PC-3 (cell line): Measurements from ENCODE around the gene USP21.

Experiments
- EZH2 ChIP-seq: fragments of 300-600 bp; sonication (generic); IDR thresholded peaks from one replicate; pipeline ENCODE4 v1.6.1; 2017; ENCODE audit warnings: antibody characterized with exemption, mild to moderate bottlenecking, low read length; ENCODE audit not compliant: unreplicated experiment
- TF ChIP-seq, protein P1 (sequence below): fragments of 300-600 bp; sonication (generic); conservative IDR thresholded peaks from 2 replicates; pipeline ENCODE4 v1.5.1; 2017; ENCODE audit warnings: antibody characterized with exemption, low read depth, mild to moderate bottlenecking, low read length

DNA sequence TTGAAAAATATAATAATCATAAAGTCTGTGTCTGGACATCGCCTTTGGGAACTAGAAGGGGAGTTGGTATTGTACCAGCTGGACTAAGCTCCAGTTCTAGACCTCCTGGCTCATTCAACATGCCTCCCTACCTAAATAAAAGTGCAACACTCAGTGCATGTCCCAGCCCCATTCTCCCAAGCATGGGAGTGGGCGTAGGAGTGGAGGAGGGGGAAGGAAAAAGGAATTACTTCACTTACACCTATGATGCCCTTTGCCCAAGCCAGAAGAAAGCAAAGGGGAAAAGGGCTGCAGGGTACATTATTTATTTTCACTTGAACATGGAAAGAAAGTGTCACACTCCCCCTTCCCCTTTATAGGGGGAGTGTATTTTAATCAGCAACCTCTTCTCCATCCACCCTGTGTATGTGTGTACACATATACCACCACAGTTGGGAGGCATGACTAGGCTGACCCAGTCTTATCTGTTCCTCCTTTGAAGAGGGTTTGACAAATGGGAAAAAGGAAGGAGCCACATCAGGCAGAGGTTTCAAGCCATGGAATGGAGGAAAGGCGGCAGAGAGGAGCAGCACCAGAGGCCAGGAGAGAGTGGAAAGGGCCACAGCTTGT is 38.2 kb upstream of the USP21 start:
- TF ChIP-seq, protein P1, sequence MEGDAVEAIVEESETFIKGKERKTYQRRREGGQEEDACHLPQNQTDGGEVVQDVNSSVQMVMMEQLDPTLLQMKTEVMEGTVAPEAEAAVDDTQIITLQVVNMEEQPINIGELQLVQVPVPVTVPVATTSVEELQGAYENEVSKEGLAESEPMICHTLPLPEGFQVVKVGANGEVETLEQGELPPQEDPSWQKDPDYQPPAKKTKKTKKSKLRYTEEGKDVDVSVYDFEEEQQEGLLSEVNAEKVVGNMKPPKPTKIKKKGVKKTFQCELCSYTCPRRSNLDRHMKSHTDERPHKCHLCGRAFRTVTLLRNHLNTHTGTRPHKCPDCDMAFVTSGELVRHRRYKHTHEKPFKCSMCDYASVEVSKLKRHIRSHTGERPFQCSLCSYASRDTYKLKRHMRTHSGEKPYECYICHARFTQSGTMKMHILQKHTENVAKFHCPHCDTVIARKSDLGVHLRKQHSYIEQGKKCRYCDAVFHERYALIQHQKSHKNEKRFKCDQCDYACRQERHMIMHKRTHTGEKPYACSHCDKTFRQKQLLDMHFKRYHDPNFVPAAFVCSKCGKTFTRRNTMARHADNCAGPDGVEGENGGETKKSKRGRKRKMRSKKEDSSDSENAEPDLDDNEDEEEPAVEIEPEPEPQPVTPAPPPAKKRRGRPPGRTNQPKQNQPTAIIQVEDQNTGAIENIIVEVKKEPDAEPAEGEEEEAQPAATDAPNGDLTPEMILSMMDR: no peak
- no peak for TF ChIP-seq EZH2
